Neural cell (in vitro differentiated cells): Measurements from ENCODE around the gene PDE3A.

Experiments used
- EZH2 ChIP-seq: fragments of 200-600, 300-800 bp; shearing (Covaris generic), sonication (generic); IDR thresholded peaks from 2 replicates; pipeline ENCODE4 v1.6.1; 2014; ENCODE audit warnings: antibody characterized with exemption, low read length, borderline replicate concordance, mild to moderate bottlenecking; ENCODE audit not compliant: insufficient read depth, poor library complexity, severe bottlenecking
- TF ChIP-seq, protein P1 (sequence below): fragments of 450-650 bp; IDR thresholded peaks from 2 replicates; pipeline ENCODE4 v1.5.1; 2014; ENCODE audit warnings: antibody characterized with exemption, mild to moderate bottlenecking, moderate library complexity; ENCODE audit not compliant: poor library complexity, severe bottlenecking

DNA sequence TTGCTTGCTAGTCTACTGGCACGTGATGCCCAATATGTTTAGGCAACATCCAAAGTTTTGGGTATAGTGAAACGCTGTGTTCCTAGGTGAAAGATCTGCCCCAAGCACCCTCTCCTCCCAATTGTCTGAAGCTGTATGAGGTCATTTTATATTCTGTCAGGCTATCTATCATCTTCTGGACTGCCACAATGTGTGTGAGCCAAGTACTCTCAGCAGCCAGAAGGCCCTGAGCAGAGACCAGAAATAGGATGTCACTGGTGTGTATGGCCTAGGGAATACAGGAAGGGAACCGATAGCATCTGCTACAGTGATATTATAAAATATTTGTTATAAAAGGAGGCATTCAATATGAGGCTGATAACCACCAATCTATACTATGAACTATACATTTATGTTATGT is 7.9 kb upstream of the PDE3A start:
- TF ChIP-seq, protein P1, sequence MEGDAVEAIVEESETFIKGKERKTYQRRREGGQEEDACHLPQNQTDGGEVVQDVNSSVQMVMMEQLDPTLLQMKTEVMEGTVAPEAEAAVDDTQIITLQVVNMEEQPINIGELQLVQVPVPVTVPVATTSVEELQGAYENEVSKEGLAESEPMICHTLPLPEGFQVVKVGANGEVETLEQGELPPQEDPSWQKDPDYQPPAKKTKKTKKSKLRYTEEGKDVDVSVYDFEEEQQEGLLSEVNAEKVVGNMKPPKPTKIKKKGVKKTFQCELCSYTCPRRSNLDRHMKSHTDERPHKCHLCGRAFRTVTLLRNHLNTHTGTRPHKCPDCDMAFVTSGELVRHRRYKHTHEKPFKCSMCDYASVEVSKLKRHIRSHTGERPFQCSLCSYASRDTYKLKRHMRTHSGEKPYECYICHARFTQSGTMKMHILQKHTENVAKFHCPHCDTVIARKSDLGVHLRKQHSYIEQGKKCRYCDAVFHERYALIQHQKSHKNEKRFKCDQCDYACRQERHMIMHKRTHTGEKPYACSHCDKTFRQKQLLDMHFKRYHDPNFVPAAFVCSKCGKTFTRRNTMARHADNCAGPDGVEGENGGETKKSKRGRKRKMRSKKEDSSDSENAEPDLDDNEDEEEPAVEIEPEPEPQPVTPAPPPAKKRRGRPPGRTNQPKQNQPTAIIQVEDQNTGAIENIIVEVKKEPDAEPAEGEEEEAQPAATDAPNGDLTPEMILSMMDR = no peak
- no peak for TF ChIP-seq EZH2
